Skin epidermis (tissue), 12 donors: Measurements from ENCODE around the gene SCGB3A2.
A peak's percentile ranks its signal among the peaks of the same experiment; 100 is the strongest.
"Not testable (repeated sequence)": the region's sequence is repeated elsewhere in the genome, so short reads cannot be mapped to it uniquely, and the experiment has no call there.

Experiments used
- H3K27ac ChIP-seq, 21 experiments: fragments of 200-600 bp; sonication (generic) in 11 of 21; one replicate each; pipeline ENCODE4 v1.5.0; 2020; ENCODE audit warnings: mild to moderate bottlenecking in 3 of 21, inconsistent platforms in 2 of 21, moderate library complexity in 2 of 21
- H3K4me3 ChIP-seq, 7 experiments: fragments of 200-600 bp; sonication (generic) in 2 of 7; one replicate each; pipeline ENCODE4 v1.5.0; 2020; ENCODE audit warnings: inconsistent platforms in 2 of 7, mild to moderate bottlenecking in 2 of 7, moderate library complexity in 1 of 7

The SCGB3A2 gene

DNA sequence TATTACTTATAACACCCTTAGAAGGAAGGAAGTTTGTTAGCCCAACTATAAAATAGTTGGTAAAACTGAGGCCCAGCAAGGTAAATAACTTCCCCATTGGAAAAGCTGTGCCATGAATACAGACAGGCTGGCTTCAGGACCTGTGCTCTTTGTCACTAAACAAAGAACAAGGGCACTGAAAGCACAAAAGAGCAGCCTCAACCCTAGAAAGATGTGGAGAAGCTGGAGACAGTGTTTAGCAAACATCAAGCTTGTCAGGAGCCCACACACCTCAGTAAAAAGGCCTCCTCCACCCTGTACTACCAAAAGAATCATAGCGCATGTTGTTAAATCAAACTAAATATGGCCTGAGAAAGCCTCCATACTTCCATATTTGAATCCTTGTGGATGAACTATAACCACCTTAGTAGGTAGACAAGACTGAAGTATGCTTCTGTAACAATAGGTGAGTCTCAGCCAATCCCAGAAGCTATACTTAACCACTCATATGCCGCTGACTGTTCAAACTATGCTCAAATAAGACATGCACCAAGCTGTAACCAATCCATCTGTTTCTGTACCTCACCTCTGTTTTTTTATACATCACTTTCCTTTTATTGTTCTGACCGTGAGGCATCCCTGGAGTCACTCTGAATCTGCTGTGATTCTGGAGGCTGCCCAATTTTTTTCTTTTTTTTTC, 18.4 kb upstream of the SCGB3A2 start:
- H3K4me3 ChIP-seq: no peak overlapping the region
- no peak overlapping the region for H3K27ac ChIP-seq

DNA sequence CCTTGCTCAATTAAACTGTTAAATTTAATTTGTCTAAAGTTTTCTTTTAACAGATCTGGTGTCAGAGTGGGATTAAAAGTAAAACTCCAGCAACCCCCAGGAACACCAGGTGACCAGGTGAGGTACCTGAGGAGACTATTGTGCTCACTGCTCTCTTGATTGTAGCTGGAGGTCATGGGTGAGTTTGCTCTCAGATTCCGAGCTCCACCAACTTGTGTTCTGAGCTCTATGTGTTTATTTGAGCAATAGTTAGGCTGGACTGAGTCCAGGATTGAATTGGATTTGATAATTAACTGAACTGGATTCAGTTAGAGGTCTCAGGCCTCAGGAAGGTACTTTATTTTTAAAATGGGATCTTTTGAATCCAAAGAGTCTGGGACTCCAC, 17.9 kb upstream of the SCGB3A2 start:
- no peak overlapping the region for H3K4me3 ChIP-seq
- no peak overlapping the region for H3K27ac ChIP-seq

DNA sequence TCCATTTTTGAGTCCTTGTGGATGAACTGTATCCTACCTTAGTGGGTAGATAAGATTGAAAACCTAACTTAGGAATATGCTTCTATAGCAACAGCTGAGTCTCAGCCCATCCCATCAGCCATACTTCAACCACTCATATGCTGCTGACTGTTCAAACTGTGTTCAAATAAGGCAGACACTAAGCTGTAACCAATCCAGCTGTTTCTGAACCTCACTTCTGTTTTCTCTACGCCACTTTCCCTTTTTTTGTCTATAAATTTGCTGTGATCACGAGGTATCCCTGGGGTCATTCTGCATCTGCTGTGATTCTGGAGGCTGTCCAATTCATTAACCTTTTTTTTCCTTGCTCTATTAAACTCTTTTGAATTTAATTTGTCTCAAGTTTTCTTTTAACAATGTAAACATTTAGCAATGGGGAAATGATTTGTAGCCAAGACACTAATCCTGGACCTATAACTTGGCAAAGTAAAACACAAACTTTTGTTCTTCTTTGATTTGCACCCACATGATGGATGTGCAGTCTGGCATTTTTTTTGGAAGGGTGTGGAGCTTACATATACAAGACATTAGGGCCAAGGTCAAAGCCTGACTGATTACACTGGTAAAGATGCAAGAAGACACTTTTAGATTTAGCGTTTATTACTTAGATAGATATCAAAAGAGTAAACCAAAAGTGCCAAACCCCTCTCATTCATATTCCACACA, 14.9 kb upstream of the SCGB3A2 start:
- Histone ChIP-seq H3K27ac (no peak overlapping the region), H3K4me3 (no peak overlapping the region)

- Histone ChIP-seq H3K27ac (no peak overlapping the region), H3K4me3 (no peak overlapping the region)
These were observed 9.4 kb upstream of the SCGB3A2 start for GRCh38 chr5:147869112-147869511.

- H3K4me3 ChIP-seq, H3K27ac ChIP-seq: not testable (repeated sequence)
These were observed 8.6 kb upstream of the SCGB3A2 start for GRCh38 chr5:147869892-147870291.

- H3K27ac ChIP-seq, H3K4me3 ChIP-seq: not testable (repeated sequence)
These were observed 6.4 kb upstream of the SCGB3A2 start for GRCh38 chr5:147871980-147872549.

DNA sequence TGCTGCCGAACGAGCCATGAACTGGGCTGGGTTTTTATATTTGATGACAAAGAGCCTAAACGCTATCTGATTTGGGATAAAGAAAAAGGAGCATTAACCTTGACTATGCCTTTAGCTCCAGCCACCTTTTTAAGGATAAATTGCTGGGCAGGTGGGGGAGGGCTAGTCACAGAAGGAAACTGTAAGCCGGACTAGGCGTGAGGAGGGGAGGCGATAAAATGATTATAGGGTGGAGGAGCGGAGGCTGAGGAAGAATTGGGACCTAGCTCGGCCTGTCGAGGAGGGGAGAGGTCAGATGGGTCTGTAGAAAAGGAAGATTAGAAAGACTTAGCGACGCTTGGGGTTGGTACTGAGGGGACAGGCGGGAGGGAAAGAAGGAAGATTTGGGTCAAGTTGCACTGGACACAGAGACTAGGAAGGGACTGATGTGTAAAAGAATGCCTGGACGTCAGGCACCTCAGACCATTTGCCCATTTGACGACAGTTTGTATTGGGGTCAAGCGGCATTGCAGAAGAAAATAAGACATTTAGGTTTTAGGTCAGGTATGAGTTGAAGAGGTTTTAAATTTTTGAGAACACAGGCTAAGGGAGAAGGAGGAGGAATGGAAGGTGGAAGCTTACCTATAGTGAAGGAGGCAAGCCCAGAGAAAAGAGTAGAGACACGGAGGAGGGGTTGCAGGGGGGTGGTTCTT, 5.6 kb upstream of the SCGB3A2 start:
- H3K27ac ChIP-seq, H3K4me3 ChIP-seq: not testable (repeated sequence)

GRCh38 chr5:147874118-147874875, 4.2 kb upstream of the SCGB3A2 start:
- H3K27ac ChIP-seq: not testable (repeated sequence)

DNA sequence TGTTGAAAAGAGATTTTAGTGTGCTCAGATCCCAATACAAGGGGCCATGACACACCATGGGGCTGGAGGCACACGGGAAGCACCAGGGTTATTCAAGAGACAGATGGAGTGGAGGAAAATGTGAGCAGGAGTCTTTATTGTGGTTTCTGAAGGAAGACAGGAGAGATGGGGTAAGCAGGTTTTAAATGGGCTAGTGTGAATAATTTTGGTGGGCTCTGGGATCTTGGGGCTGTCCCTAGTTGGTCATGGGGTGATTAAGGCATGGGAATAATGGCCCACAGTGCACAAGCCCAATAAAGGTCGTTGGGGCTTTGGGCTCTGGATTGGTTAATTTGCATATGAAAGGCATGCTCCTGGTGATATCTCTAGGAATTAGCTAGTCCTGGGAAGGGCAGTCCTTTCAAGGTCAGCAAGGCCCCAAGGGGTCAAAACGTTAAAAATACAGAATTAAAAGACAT, 3.6 kb upstream of the SCGB3A2 start:
- no peak overlapping the region for H3K4me3 ChIP-seq
- H3K27ac ChIP-seq: no peak overlapping the region

More at GRCh38 chr5:147874118-147874875, 4.2 kb upstream of the SCGB3A2 start:
- not testable (repeated sequence) for H3K4me3 ChIP-seq

GRCh38 chr5:147876141-147876540, 2.4 kb upstream of the SCGB3A2 start:
- H3K4me3 ChIP-seq: no peak overlapping the region

GRCh38 chr5:147876626-147877025, 1.9 kb upstream of the SCGB3A2 start:
- Histone ChIP-seq H3K4me3 (no peak overlapping the region), H3K27ac (no peak overlapping the region)

More at GRCh38 chr5:147876141-147876540, 2.4 kb upstream of the SCGB3A2 start:
- no peak overlapping the region for H3K27ac ChIP-seq

GRCh38 chr5:147879784-147880183, 1.3 kb downstream of the SCGB3A2 start:
- Histone ChIP-seq H3K27ac (no peak overlapping the region), H3K4me3 (no peak overlapping the region)

GRCh38 chr5:147880487-147880886, 2.0 kb downstream of the SCGB3A2 start:
- H3K4me3 ChIP-seq: no peak overlapping the region

DNA sequence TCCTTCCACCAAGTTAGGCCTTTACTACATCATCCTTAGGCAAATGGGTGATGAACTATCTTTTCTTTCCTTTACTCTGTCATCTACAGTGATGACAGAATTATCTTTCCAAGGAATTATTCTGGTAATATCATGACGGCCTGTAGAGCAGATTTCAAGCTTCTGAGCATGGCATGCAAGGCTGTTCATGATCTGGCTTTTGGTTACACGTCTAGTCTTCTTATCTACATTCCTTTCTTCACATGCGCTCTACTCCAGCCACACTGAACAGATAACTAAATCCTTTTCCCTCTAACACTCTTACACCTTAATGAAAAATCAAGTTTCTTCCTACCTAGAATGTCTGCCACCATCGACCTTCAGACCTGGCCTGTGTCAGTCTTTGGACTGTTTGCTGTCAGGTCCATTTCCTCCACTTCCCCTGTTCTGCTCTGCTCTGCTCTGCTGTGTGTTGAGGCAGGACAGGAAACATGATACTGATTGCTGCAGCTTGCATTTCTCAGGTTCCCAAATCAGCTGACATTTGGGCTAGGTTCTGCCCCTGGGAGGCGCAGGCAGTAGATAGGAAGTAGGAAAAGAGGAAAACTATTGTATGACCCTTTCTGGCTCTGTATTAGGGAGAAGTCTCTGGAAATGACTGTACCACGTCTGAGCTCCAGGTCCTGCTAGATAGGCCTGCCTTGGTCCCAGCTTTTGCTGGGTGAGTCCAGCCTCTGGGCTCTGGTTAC, 4.2 kb downstream of the SCGB3A2 start:
- Histone ChIP-seq H3K4me3 (no peak overlapping the region), H3K27ac (no peak overlapping the region)

More at GRCh38 chr5:147880487-147880886, 2.0 kb downstream of the SCGB3A2 start:
- H3K27ac ChIP-seq: no peak overlapping the region

DNA sequence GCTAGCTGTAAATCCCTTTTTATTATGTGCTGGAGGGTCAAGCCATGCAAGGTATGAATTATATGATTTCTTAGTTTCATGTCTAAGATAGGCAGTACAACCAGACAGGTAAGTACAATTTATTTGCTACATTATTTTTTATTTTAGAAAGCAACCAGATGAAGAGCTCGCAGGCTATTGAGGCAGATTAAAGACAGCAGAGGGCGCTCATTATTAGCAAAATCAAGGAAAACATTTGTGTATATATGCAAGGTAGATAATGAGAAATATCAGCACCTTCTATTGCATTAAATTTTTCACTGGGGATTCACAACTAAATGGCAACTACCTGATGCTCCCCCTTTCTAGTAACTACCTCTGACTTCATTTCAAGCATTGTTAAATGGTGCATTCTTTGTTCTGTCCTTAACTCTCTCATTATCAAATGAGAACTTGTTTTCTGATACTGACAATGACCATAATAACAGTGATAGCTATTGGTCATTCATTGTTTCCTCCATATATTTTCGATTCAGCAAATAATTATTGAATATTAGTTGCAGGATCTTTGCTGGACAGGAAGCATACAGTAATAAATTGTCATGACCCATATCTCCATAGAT, 8.6 kb downstream of the SCGB3A2 start:
- Histone ChIP-seq H3K27ac (no peak overlapping the region), H3K4me3 (no peak overlapping the region)

GRCh38 chr5:147887930-147888329, 9.4 kb downstream of the SCGB3A2 start:
- H3K27ac ChIP-seq: no peak overlapping the region

DNA sequence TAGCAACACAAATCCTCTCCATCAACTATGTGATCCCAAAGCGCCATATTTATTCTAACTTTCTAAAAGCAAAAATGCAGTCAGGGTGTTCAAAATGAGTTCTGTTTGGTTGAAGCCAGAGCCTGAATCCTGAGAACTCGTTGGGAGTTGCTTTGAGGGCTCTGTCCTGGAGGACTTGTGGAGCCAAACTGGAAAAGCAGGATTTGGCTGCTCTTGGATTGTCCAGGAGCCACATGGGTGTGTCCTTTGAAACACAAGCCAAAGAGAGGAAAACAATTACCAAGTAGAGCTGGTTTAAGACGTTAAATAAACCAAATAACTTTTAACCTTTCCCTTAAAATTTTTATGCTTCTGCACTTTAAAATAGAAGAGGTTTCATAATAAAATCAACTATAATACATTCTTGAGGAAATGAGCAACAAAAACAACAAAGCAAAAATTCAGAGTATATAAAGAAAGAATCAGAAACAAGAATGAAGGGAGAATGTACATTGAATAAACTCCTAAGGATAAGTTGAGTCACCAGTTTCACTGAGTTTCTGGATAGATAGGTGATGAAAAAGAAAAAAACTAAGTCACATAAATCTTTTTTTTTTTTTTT, 14.3 kb downstream of the SCGB3A2 start:
- H3K4me3 ChIP-seq: no peak overlapping the region
- H3K27ac ChIP-seq: peak overlapping the region in 12 of 21 experiments; percentile 14 to 77 (median 50)

More at GRCh38 chr5:147887930-147888329, 9.4 kb downstream of the SCGB3A2 start:
- no peak overlapping the region for H3K4me3 ChIP-seq

GRCh38 chr5:147893820-147894219, 15.3 kb downstream of the SCGB3A2 start:
- Histone ChIP-seq H3K4me3 (no peak overlapping the region), H3K27ac (peak overlapping the region in 15 of 21 experiments; percentile 13 to 77 (median 46))
